Erythroblast (primary cell): ENCODE data around the gene DCST2.

Source experiments
- GATA1 ChIP-seq: IDR thresholded peaks from 2 replicates; pipeline ENCODE4 v1.6.1; 2011; ENCODE audit warnings: low read depth, mild to moderate bottlenecking, control low read depth, low read length, moderate library complexity
- POLR2A ChIP-seq: IDR thresholded peaks from 2 replicates; pipeline ENCODE4 v1.6.1; 2011; ENCODE audit warnings: mild to moderate bottlenecking, low read length

GRCh38 chr1:154992721-154993571, 40.6 kb downstream of the DCST2 start:
- TF ChIP-seq POLR2A (no peak), GATA1 (no peak)
